ENCODE results near the gene TRIM17. TPM values are rescaled to one million over a fixed set of nuclear protein-coding genes. Genes with fewer than 3 reads are reported as not detected.

Gene TRIM17
- total RNA-seq, 2 experiments from 2014 or later = 0.73 to 0.96 TPM

DNA sequence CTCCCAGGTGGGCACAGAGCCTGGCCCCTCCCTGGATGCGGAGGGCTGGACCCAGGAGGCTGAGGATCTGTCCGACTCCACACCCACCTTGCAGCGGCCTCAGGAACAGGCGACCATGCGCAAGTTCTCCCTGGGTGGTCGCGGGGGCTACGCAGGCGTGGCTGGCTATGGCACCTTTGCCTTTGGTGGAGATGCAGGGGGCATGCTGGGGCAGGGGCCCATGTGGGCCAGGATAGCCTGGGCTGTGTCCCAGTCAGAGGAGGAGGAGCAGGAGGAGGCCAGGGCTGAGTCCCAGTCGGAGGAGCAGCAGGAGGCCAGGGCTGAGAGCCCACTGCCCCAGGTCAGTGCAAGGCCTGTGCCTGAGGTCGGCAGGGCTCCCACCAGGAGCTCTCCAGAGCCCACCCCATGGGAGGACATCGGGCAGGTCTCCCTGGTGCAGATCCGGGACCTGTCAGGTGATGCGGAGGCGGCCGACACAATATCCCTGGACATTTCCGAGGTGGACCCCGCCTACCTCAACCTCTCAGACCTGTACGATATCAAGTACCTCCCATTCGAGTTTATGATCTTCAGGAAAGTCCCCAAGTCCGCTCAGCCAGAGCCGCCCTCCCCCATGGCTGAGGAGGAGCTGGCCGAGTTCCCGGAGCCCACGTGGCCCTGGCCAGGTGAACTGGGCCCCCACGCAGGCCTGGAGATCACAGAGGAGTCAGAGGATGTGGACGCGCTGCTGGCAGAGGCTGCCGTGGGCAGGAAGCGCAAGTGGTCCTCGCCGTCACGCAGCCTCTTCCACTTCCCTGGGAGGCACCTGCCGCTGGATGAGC lies 44.3 kb downstream of the TRIM17 start:
- TF ChIP-seq CTCF (IDR thresholded peaks at IDR 0.05) = no peak
- ATAC-seq (ENCODE audit: poor library complexity) (no peak), DNase-seq (peak in 1 of 14 experiments; percentile 3)
- Histone ChIP-seq H3K27me3 (ENCODE audit: control insufficient read depth in 1 of 2, insufficient read depth in 2 of 2, low read length in 2 of 2) (no peaks in the 10 kb centered on the region), H3K4me1 (ENCODE audit: insufficient read depth, low read length) (no peaks in the 10 kb centered on the region), H3K36me3 (ENCODE audit: insufficient read depth, low read length) (no peaks in the 10 kb centered on the region), H3K4me3 (ENCODE audit: low read length) (no peak overlapping the region), H3K27ac (ENCODE audit: low read depth in 1 of 2, low read length in 2 of 2) (no peak overlapping the region), H3K9me3 (ENCODE audit: control insufficient read depth in 1 of 2, insufficient read depth in 1 of 2, low read length in 2 of 2) (peaks cover 0 to 11% of the 10 kb centered on the region in 2 experiments)
- Mint-ChIP-seq H3K27me3 (no peaks in the 10 kb centered on the region), H3K4me3 (no peak overlapping the region), H3K36me3 (ENCODE audit: low read depth) (peaks cover 3% of the 10 kb centered on the region), H3K27ac (no peak overlapping the region), H3K9me3 (no peaks in the 10 kb centered on the region), H3K4me1 (ENCODE audit: low read depth) (no peaks in the 10 kb centered on the region)
- ChIA-PET POLR2A (no interaction called here), CTCF (no interaction called here)
- intact Hi-C loops (cut with DNase I, micrococcal nuclease) = no loop called here

DNA sequence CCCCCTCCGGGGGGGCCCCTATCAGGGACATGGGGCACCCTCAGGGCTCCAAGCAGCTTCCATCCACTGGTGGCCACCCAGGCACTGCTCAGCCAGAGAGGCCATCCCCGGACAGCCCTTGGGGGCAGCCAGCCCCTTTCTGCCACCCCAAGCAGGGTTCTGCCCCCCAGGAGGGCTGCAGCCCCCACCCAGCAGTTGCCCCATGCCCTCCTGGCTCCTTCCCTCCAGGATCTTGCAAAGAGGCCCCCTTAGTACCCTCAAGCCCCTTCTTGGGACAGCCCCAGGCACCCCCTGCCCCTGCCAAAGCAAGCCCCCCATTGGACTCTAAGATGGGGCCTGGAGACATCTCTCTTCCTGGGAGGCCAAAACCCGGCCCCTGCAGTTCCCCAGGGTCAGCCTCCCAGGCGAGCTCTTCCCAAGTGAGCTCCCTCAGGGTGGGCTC lies 44.9 kb downstream of the TRIM17 start:
- Mint-ChIP-seq H3K9me3 (no peaks in the 10 kb centered on the region), H3K36me3 (ENCODE audit: low read depth) (peaks cover 3% of the 10 kb centered on the region), H3K4me1 (ENCODE audit: low read depth) (no peaks in the 10 kb centered on the region), H3K4me3 (no peak overlapping the region), H3K27ac (no peak overlapping the region), H3K27me3 (no peaks in the 10 kb centered on the region)
- Histone ChIP-seq H3K4me1 (ENCODE audit: insufficient read depth, low read length) (no peaks in the 10 kb centered on the region), H3K36me3 (ENCODE audit: insufficient read depth, low read length) (no peaks in the 10 kb centered on the region), H3K27me3 (ENCODE audit: control insufficient read depth in 1 of 2, insufficient read depth in 2 of 2, low read length in 2 of 2) (no peaks in the 10 kb centered on the region), H3K27ac (ENCODE audit: low read depth in 1 of 2, low read length in 2 of 2) (no peak overlapping the region), H3K4me3 (ENCODE audit: low read length) (no peak overlapping the region), H3K9me3 (ENCODE audit: control insufficient read depth in 1 of 2, insufficient read depth in 1 of 2, low read length in 2 of 2) (peaks cover 0 to 9% of the 10 kb centered on the region in 2 experiments)
- TF ChIP-seq CTCF (IDR thresholded peaks at IDR 0.05) = no peak
- ChIA-PET POLR2A (no interaction called here), CTCF (no interaction called here)
- intact Hi-C loops (cut with DNase I, micrococcal nuclease) = no loop called here
- DNase-seq (peak in 1 of 14 experiments; percentile 2), ATAC-seq (ENCODE audit: poor library complexity) (no peak)

GRCh38 chr1:228370941-228371740 lies 45.5 kb downstream of the TRIM17 start:
- Mint-ChIP-seq H3K4me3 (no peak overlapping the region), H3K36me3 (ENCODE audit: low read depth) (peaks cover 2% of the 10 kb centered on the region), H3K4me1 (ENCODE audit: low read depth) (no peaks in the 10 kb centered on the region), H3K27me3 (no peaks in the 10 kb centered on the region), H3K9me3 (no peaks in the 10 kb centered on the region), H3K27ac (no peak overlapping the region)
- peak in 1 of 14 experiments; percentile 6 for DNase-seq
- Histone ChIP-seq H3K4me1 (ENCODE audit: insufficient read depth, low read length) (no peaks in the 10 kb centered on the region), H3K27ac (ENCODE audit: low read depth in 1 of 2, low read length in 2 of 2) (no peak overlapping the region), H3K27me3 (ENCODE audit: control insufficient read depth in 1 of 2, insufficient read depth in 2 of 2, low read length in 2 of 2) (no peaks in the 10 kb centered on the region), H3K4me3 (ENCODE audit: low read length) (no peak overlapping the region), H3K36me3 (ENCODE audit: insufficient read depth, low read length) (no peaks in the 10 kb centered on the region), H3K9me3 (ENCODE audit: control insufficient read depth in 1 of 2, insufficient read depth in 1 of 2, low read length in 2 of 2) (peaks cover 0 to 6% of the 10 kb centered on the region in 2 experiments)
- no peak for TF ChIP-seq CTCF (IDR thresholded peaks at IDR 0.05)
- intact Hi-C loops (cut with DNase I, micrococcal nuclease) = no loop called here
- ATAC-seq (ENCODE audit: poor library complexity) = no peak
- ChIA-PET POLR2A (no interaction called here), CTCF (no interaction called here)

Data from CD4-positive, alpha-beta T cell (primary cell).